ENCODE measurements around the gene IL17REL. TPM values are rescaled to one million over a fixed set of nuclear protein-coding genes. Genes with fewer than 3 reads are reported as not detected.

Gene IL17REL
- total RNA-seq, 1 donor from 2014 or later, result not detected

DNA sequence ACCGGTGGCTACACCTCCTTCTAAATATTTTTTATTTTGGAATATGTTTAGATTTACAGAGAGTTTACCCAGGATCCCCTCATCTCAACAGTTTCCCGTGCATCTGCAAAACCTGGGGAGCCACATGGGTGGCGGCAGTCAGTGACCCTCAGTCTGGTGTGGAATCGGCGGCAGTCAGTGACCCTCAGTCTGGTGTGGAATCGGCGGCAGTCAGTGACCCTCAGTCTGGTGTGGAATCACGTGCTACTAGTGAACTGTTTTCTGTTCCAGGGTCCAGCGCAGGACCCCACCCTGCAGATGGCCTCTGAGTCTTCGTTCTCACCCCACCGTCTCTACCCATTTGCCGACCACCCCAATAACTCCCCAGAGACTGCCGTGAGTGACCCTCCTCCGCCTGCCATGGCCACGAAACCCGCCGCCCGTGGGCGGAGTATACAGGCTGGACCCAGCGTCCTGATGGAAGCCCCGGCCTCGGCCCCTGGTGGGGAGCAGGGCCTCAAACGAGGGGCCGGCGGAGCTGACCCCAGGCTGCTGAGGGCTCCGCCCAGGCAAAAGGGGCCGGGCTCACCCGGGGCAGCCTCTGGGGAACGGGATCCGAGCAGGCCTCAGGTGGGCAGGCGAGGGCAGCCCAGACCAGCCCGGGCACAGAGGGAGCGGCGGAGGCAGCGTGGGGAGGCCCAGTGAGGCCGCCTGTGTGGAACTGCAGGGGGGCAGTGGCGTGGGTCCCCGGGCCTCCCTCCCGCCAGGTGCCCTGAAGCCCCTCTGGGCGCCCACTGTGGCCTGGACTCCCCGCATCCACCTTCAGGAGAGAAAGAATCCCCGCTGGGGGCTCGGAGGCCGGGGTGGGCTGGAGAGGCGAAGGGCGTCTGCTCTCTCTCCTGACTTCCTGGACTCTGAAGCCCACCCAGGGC lies 2.5 kb downstream of the IL17REL start:
- TF ChIP-seq, protein P1, sequence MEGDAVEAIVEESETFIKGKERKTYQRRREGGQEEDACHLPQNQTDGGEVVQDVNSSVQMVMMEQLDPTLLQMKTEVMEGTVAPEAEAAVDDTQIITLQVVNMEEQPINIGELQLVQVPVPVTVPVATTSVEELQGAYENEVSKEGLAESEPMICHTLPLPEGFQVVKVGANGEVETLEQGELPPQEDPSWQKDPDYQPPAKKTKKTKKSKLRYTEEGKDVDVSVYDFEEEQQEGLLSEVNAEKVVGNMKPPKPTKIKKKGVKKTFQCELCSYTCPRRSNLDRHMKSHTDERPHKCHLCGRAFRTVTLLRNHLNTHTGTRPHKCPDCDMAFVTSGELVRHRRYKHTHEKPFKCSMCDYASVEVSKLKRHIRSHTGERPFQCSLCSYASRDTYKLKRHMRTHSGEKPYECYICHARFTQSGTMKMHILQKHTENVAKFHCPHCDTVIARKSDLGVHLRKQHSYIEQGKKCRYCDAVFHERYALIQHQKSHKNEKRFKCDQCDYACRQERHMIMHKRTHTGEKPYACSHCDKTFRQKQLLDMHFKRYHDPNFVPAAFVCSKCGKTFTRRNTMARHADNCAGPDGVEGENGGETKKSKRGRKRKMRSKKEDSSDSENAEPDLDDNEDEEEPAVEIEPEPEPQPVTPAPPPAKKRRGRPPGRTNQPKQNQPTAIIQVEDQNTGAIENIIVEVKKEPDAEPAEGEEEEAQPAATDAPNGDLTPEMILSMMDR (IDR thresholded peaks at IDR 0.05), result no peak
- intact Hi-C loops (cut with DNase I), result no loop called here
- Histone ChIP-seq H3K9me3 (no peaks in the 10 kb centered on the region), H3K27ac (no peak overlapping the region), H3K36me3 (no peaks in the 10 kb centered on the region), H3K4me3 (no peak overlapping the region), H3K27me3 (peaks cover 24% of the 10 kb centered on the region), H3K4me1 (no peaks in the 10 kb centered on the region)
- no peak for DNase-seq (ENCODE audit: low spot score in 2 of 2)

DNA sequence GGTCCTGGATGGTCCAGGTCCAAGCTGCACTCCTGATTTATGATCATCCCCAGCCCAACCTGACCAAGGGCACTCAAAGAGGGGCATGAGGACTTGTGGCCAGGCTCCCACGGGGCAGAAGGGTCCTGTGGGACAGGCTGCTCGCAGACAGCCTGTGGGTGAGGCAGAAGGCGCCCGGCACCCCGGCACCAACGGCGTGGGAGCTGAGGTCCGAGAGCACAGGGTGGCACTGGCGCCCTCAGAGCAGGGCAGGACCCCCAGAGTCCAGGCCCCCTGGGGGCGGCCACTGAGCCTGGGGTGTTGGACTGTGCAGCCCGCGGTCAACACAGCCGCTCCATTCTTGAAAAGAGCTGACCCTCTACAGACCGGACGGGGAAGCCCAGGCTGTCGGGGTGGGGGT lies 3.3 kb downstream of the IL17REL start:
- Histone ChIP-seq H3K36me3 (no peaks in the 10 kb centered on the region), H3K9me3 (no peaks in the 10 kb centered on the region), H3K4me3 (no peak overlapping the region), H3K27me3 (peaks cover 16% of the 10 kb centered on the region), H3K4me1 (no peaks in the 10 kb centered on the region), H3K27ac (no peak overlapping the region)
- TF ChIP-seq, protein P1 (IDR thresholded peaks at IDR 0.05), result no peak
- DNase-seq (ENCODE audit: low spot score in 2 of 2), result no peak
- intact Hi-C loops (cut with DNase I), result no loop called here

DNA sequence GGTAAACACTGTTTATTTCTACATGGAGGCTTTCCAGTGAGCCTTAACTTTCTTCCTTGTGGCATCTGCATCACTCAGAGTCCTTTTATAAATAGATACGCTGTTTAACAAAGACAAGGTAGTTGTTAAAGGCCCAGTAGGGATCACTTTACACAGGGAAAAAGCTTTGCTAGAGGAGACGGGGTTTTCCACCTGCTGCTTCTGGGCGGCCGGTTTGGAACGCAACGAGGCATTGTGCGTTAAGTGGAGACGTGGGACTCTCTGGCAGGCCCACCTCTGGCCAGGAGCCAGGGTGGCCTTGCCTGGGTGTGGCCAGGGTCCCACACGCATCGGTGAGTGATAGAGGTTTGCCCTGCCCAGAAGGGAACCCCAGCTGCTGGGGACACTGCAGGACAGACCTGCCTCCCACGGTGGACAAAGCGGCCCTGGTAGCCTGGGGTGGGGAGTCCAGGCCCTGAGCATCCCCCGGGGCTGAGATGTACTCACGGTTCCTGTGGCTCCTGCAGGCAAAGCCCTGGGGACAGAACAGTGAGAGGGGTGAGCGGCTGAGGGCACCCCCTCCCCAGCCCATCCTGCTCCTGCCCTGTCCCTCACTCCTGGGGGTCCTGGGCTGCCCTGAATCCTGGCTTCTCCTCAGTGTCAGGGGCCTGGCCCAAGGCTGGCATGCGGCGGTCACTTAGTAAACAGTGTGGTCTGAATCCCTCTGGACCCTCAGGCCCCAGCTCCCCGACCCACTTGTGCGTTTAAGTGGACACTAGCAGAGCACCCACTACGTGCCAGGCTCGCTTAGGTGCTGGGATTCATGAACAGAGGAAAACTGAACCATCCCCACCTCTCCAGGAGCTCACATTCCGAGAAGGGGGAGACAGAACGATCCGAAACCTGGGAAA lies 4.2 kb downstream of the IL17REL start:
- peaks cover 13% of the 10 kb centered on the region for H3K27me3 ChIP-seq
- TF ChIP-seq, protein P1 (IDR thresholded peaks at IDR 0.05), result no peak
- H3K4me1 ChIP-seq, result no peaks in the 10 kb centered on the region
- no peak overlapping the region for H3K4me3 ChIP-seq
- no peak overlapping the region for H3K27ac ChIP-seq
- no peaks in the 10 kb centered on the region for H3K9me3 ChIP-seq
- intact Hi-C loops (cut with DNase I), result no loop called here
- no peak for DNase-seq (ENCODE audit: low spot score in 2 of 2)
- no peaks in the 10 kb centered on the region for H3K36me3 ChIP-seq

DNA sequence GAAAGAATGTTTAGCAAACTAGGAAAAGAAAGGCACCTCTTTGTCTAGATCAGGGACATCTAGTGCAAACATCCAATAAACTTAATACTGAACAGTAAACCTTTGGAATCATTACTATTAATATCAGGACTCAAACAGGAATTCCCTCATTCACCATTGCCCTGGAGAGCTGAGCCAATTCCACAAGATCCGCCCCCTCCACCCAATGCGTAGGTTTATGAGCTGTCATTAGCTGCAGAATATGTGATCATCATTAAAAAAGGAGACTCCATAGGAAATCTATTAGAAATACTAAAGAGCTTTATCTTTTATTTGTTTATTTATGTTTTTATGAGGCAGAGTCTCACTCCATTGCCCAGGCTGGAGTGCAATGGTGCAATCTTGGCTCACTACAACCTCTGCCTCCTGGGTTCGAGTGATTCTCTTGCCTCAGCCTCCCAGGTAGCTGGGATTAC lies 5.5 kb downstream of the IL17REL start:
- TF ChIP-seq, protein P1 (IDR thresholded peaks at IDR 0.05), result no peak
- Histone ChIP-seq H3K9me3 (no peaks in the 10 kb centered on the region), H3K4me1 (no peaks in the 10 kb centered on the region), H3K36me3 (no peaks in the 10 kb centered on the region), H3K27me3 (peaks cover 13% of the 10 kb centered on the region), H3K4me3 (no peak overlapping the region), H3K27ac (no peak overlapping the region)
- no peak for DNase-seq (ENCODE audit: low spot score in 2 of 2)
- intact Hi-C loops (cut with DNase I), result no loop called here

DNA sequence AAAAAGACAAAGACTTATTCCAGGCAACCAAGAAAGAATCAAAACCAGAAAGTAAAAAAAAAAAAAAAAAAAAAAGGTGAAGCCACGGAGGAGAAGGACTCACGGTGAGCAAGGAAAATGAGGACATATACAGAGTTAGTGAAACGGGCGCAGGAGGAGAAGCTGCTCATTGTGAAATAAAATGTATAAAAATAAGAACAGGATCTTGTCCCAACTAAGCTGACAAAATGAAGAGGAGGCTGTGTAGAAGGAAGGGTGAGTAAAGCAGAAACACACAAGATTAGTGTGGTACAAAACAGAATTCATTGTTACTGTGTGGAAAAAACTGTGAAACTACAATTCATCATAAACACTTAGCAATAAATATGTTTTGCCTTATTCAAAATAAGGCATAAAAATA lies 7.6 kb downstream of the IL17REL start:
- TF ChIP-seq, protein P1 (IDR thresholded peaks at IDR 0.05), result no peak
- Histone ChIP-seq H3K36me3 (no peaks in the 10 kb centered on the region), H3K9me3 (no peaks in the 10 kb centered on the region), H3K4me1 (no peaks in the 10 kb centered on the region), H3K27me3 (no peaks in the 10 kb centered on the region), H3K27ac (no peak overlapping the region), H3K4me3 (no peak overlapping the region)
- intact Hi-C loops (cut with DNase I), result no loop called here
- DNase-seq (ENCODE audit: low spot score in 2 of 2), result no peak

Measured in ascending aorta (tissue), 2 donors.